Measurements from ENCODE around the gene CSMD2. TPM values are rescaled to one million over a fixed set of nuclear protein-coding genes. Genes with fewer than 3 reads are reported as not detected.

The CSMD2 gene
- total and polyA plus RNA-seq, 2 of the 8 experiments (the other 6 are each of a cell fraction or from before 2014, with no cell fraction given): 7.0 to 14.7 TPM

DNA sequence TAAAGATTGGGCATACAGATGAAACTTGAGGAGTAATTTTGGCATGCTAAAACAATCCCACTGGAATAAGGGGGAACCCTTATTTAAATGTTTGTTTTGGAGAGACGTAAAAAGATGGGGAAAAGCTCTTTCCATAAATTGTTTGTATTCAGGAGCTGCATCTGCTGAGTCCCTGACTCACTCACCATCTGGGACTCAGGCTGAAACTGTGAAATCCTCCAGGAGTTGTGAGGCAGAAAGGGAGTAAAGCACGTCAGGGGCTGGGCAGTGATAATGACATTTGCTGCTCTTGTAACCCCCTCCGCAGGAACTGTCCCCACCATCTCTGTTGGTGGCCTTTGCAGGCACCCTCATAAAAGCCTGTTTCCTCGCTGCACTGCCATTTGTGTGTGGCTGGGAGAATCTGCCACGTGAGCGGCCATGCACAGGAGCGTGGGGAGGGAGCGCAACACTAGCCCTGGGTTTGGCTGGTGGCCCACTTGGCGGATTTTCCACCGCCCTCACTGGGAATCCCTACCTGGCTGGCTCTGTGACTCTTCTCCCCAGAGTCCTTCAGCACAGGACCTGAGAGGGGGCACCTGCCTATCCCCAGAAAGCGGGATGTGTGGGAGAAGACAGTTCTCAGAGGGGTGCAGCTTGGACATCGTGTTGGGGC, 647.3 kb downstream of the CSMD2 start:
- FAIRE-seq: no peak
- Histone ChIP-seq H2BK5ac (ENCODE audit: low read depth, low read length) (0 out of 2 replicates have a peak overlapping the region, but pooled peaks have one; percentile 24), H4K5ac (ENCODE audit: insufficient read length, low read depth, low read length) (no peak overlapping the region), H2BK20ac (ENCODE audit: low read length) (no peak overlapping the region), H3K27ac (ENCODE audit: low read depth, low read length) (no peak overlapping the region), H3K56ac (replicated peaks; ENCODE audit: insufficient read length, low read depth, low read length) (peak overlapping the region; percentile 24), H3K18ac (ENCODE audit: extremely low read depth, low read length) (no peak overlapping the region), H3K4me3 (ENCODE audit: extremely low read depth in 1 of 4, insufficient read depth in 2 of 4, low read depth in 3 of 4, low read length in 4 of 4) (no peak overlapping the region), H4K8ac (ENCODE audit: extremely low read depth, insufficient read depth, low read length) (no peak overlapping the region), H2AK5ac (ENCODE audit: low read depth, low read length) (no peak overlapping the region), H2BK15ac (ENCODE audit: low read length) (no peak overlapping the region), H3K23me2 (ENCODE audit: low read depth, low read length) (no peaks in the 10 kb centered on the region), H2BK120ac (replicated peaks; ENCODE audit: low read depth, low read length) (no peak overlapping the region), H4K20me1 (replicated peaks in 1 of 2; ENCODE audit: control insufficient read depth in 1 of 2, insufficient read depth in 2 of 2, low read length in 2 of 2) (peaks cover 2 to 4% of the 10 kb centered on the region in 2 experiments), H3K9ac (replicated peaks in 1 of 4; ENCODE audit: extremely low read depth in 1 of 4, low read depth in 3 of 4, low read length in 3 of 4) (no peak overlapping the region), H4K91ac (replicated peaks; ENCODE audit: insufficient read length, low read length) (no peak overlapping the region), H3K4ac (replicated peaks; ENCODE audit: insufficient read length, low read depth, low read length) (no peak overlapping the region), H3K14ac (ENCODE audit: insufficient read length) (no peak overlapping the region), H3K23ac (ENCODE audit: insufficient read length) (no peak overlapping the region), H3K4me2 (ENCODE audit: insufficient read depth in 1 of 2, low read depth in 2 of 2, low read length in 2 of 2) (no peak overlapping the region), H3K4me1 (replicated peaks in 1 of 4; ENCODE audit: control insufficient read depth in 3 of 4, insufficient read depth in 4 of 4, low read length in 3 of 4) (peaks cover 0 to 7% (median 2%) of the 10 kb centered on the region in 4 experiments; a peak in 5 of 7 replicates), H3K36me3 (ENCODE audit: control insufficient read depth in 2 of 4, insufficient read depth in 4 of 4, low read length in 3 of 4) (peaks cover 0 to 3% (median 0%) of the 10 kb centered on the region in 4 experiments; a peak in 1 of 8 replicates), H3K79me1 (ENCODE audit: low read depth, low read length) (no peaks in the 10 kb centered on the region), H3K79me2 (ENCODE audit: control insufficient read depth in 1 of 2, insufficient read depth in 2 of 2, low read length in 2 of 2) (no peaks in the 10 kb centered on the region), H2BK12ac (ENCODE audit: low read depth, low read length) (no peak overlapping the region), H3K9me3 (ENCODE audit: insufficient read depth in 2 of 2, low read depth in 1 of 2, low read length in 1 of 2) (no peaks in the 10 kb centered on the region), H3K27me3 (replicated peaks in 1 of 4; ENCODE audit: control insufficient read depth in 3 of 4, extremely low read depth in 1 of 4, insufficient read depth in 3 of 4, low read length in 3 of 4) (no peaks in the 10 kb centered on the region), H2AFZ (ENCODE audit: low read length) (no peak overlapping the region)
- CTCF ChIA-PET (ENCODE audit: partially characterized antibody): no interaction called here
- no peak for DNase-seq (ENCODE audit: low read depth in 1 of 2, low spot score in 2 of 2)
- POLR2A ChIA-PET (ENCODE audit: partially characterized antibody): no interaction called here
- WGBS, 2 experiments (ENCODE audit: extremely low coverage in 1 of 2, insufficient coverage in 1 of 2, insufficient read length in 1 of 2, insufficient replicate concordance in 2 of 2, low coverage in 1 of 2, low lambda C conversion rate in 2 of 2, missing lambda C conversion rate in 1 of 2): 86% methylated on average over 9 of the region's 12 CpGs; no CpG with 5 or more reads in 1 of the 2 experiments
- no peak for TF ChIP-seq RNF2 (IDR thresholded peaks at IDR 0.05; ENCODE audit: borderline replicate concordance, low read depth, low read length, missing control alignments, poor library complexity, severe bottlenecking)
- TF ChIP-seq EP300 (IDR thresholded peaks at IDR 0.05; ENCODE audit: borderline replicate concordance in 1 of 2, low read depth in 2 of 2, low read length in 2 of 2): no peak
- no peak for TF ChIP-seq TBP (IDR thresholded peaks at IDR 0.05; ENCODE audit: low read depth, low read length)
- no peak for TF ChIP-seq SP4 (IDR thresholded peaks at IDR 0.05; ENCODE audit: low read length)
- TF ChIP-seq JUND (IDR thresholded peaks at IDR 0.05; ENCODE audit: low read length): no peak
- TF ChIP-seq POU5F1 (IDR thresholded peaks at IDR 0.05; ENCODE audit: low read depth, low read length): no peak
- TF ChIP-seq NRF1 (IDR thresholded peaks at IDR 0.05; ENCODE audit: low read depth, low read length): no peak
- no peak for TF ChIP-seq BACH1 (IDR thresholded peaks at IDR 0.05; ENCODE audit: low read length)
- no peak for TF ChIP-seq GTF2F1 (IDR thresholded peaks at IDR 0.05; ENCODE audit: borderline replicate concordance, low read depth, low read length)
- no peak for TF ChIP-seq CBX5 (IDR thresholded peaks at IDR 0.05; ENCODE audit: low read depth, low read length)
- TF ChIP-seq SIRT6 (IDR thresholded peaks at IDR 0.05; ENCODE audit: low read length): no peak
- TF ChIP-seq RBBP5 (IDR thresholded peaks at IDR 0.05; ENCODE audit: borderline replicate concordance, low read depth, low read length): no peak
- TF ChIP-seq, protein P1, sequence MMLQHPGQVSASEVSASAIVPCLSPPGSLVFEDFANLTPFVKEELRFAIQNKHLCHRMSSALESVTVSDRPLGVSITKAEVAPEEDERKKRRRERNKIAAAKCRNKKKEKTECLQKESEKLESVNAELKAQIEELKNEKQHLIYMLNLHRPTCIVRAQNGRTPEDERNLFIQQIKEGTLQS (IDR thresholded peaks at IDR 0.05; ENCODE audit: insufficient read depth, low read depth, low read length): no peak
